Endothelial cell of coronary artery (primary cell): ENCODE data around the gene MYDGF. TPM values are rescaled to one million over a fixed set of nuclear protein-coding genes. Genes with fewer than 3 reads are reported as not detected.

Experiments used
- total RNA-seq: library from RNA; depleted of rRNA; stranded (reverse); fragments of >200 nt; gene quantifications from 2 replicates; pipeline ENCODE4 v1.2.3, GENCODE V29; 2014

The MYDGF gene
- 204 and 226 TPM in 2 replicates for total RNA-seq

GRCh38 chr19:4669723-4670480, at the start of gene MYDGF:
Gene MYDGF (minus strand): TSS chr19:4670342. CDS start chr19:4670334, 8 bp downstream.

GRCh38 chr19:4638828-4639530, 31.2 kb downstream of the MYDGF start, which contains the start of gene TNFAIP8L1:
Gene TNFAIP8L1 (plus strand): TSS chr19:4639516. CDS start chr19:4651870, 12,354 bp downstream.

Other genes starting within 250 kb of the MYDGF start
- 81.5 and 101 TPM in 2 replicates for gene UBXN6, start 212.5 kb downstream of the MYDGF start, total RNA-seq
- gene HDGFL2, start 198.0 kb downstream of the MYDGF start, total RNA-seq: 67.5 and 70.9 TPM in 2 replicates
- under 0.01 TPM in 2 replicates for gene PLIN4, start 151.9 kb downstream of the MYDGF start, total RNA-seq
- gene PLIN5, start 135.1 kb downstream of the MYDGF start, total RNA-seq: under 0.01 and 0.09 TPM in 2 replicates
- 0.28 and 0.36 TPM in 2 replicates for gene LRG1, start 130.3 kb downstream of the MYDGF start, total RNA-seq
- 115 and 121 TPM in 2 replicates for gene SEMA6B, start 110.7 kb downstream of the MYDGF start, total RNA-seq
- gene TNFAIP8L1, start 30.8 kb downstream of the MYDGF start, total RNA-seq: 27.3 and 33.1 TPM in 2 replicates
- 19.2 and 33.8 TPM in 2 replicates for gene DPP9, start 53.5 kb upstream of the MYDGF start, total RNA-seq
- 14.8 and 16.4 TPM in 2 replicates for gene FEM1A, start 121.4 kb upstream of the MYDGF start, total RNA-seq
- 2.7 and 4.0 TPM in 2 replicates for gene TICAM1, start 161.4 kb upstream of the MYDGF start, total RNA-seq
- 109 and 127 TPM in 2 replicates for gene PLIN3, start 197.3 kb upstream of the MYDGF start, total RNA-seq
- gene ARRDC5, start 232.6 kb upstream of the MYDGF start, total RNA-seq: not detected in 2 replicates
- gene UHRF1, start 239.2 kb upstream of the MYDGF start, total RNA-seq: 30.8 and 57.3 TPM in 2 replicates